CD14-positive monocyte (primary cell): ENCODE measurements around the gene KRTAP10-1. TPM values are rescaled to one million over a fixed set of nuclear protein-coding genes. Genes with fewer than 3 reads are reported as not detected.

Source experiments
- DNase-seq, 3 donors: peaks; one replicate each; pipeline ENCODE4 v3.0.0-alpha.2; 2011 to 2022
- H2AFZ ChIP-seq: 2 replicates; pipeline ENCODE4 v1.6.0; 2012; ENCODE audit warnings: mild to moderate bottlenecking, low read depth, low read length, inconsistent platforms; ENCODE audit not compliant: insufficient read depth, poor library complexity, severe bottlenecking
- H3K27ac ChIP-seq, 2 donors: 1 replicate in 1 of 2; 2 replicates in 1 of 2; pipeline ENCODE4 v1.5.1; 2012 to 2013; ENCODE audit warnings: low read length in 2 of 2, control low read depth in 1 of 2, inconsistent platforms in 1 of 2, low read depth in 1 of 2, mild to moderate bottlenecking in 1 of 2
- H3K27me3 ChIP-seq, 2 donors: one replicate each; pipeline versions ENCODE4 v1.6.0 to v1.6.1; 2011 to 2013; ENCODE audit warnings: low read length in 2 of 2; ENCODE audit not compliant: control insufficient read depth in 2 of 2, insufficient read depth in 2 of 2
- H3K36me3 ChIP-seq, 2 donors: replicated peaks in 1 of 2; 1 replicate in 1 of 2; 2 replicates in 1 of 2; pipeline versions ENCODE4 v1.5.1 to v1.6.1; 2012 to 2013; ENCODE audit warnings: low read length in 2 of 2, control low read depth in 1 of 2, inconsistent platforms in 1 of 2, mild to moderate bottlenecking in 1 of 2; ENCODE audit not compliant: insufficient read depth in 2 of 2, control insufficient read depth in 1 of 2
- H3K4me1 ChIP-seq, 2 donors: 1 replicate in 1 of 2; 2 replicates in 1 of 2; pipeline versions ENCODE4 v1.5.1 to v1.6.1; 2012 to 2013; ENCODE audit warnings: low read length in 2 of 2, control low read depth in 1 of 2, inconsistent platforms in 1 of 2, mild to moderate bottlenecking in 1 of 2, moderate library complexity in 1 of 2; ENCODE audit not compliant: insufficient read depth in 2 of 2, control insufficient read depth in 1 of 2
- H3K4me2 ChIP-seq: replicated peaks from 2 replicates; pipeline ENCODE3; 2012; ENCODE audit warnings: low read length, moderate library complexity, mild to moderate bottlenecking; ENCODE audit not compliant: poor library complexity, severe bottlenecking; ENCODE audit errors: extremely low read depth
- H3K4me3 ChIP-seq, 3 experiments: fragments of 200-600 bp in 1 of 3; sonication (generic) in 1 of 3; replicated peaks in 1 of 3; 1 replicate in 2 of 3; 2 replicates in 1 of 3; pipeline ENCODE4 v1.5.1; 2011 to 2013; ENCODE audit warnings: low read length in 3 of 3, mild to moderate bottlenecking in 3 of 3, control low read depth in 2 of 3, low read depth in 2 of 3, inconsistent platforms in 1 of 3, moderate library complexity in 1 of 3
- H3K79me2 ChIP-seq: 2 replicates; pipeline ENCODE4 v1.6.0; 2012; ENCODE audit warnings: mild to moderate bottlenecking, control low read depth, inconsistent platforms, low read length, moderate library complexity; ENCODE audit not compliant: insufficient read depth
- H3K9ac ChIP-seq: 2 replicates; pipeline ENCODE4 v1.6.0; 2017; ENCODE audit warnings: low read length, mild to moderate bottlenecking; ENCODE audit not compliant: insufficient read depth, poor library complexity, severe bottlenecking
- H3K9me3 ChIP-seq, 2 donors: replicated peaks in 1 of 2; 1 replicate in 1 of 2; 2 replicates in 1 of 2; pipeline versions ENCODE4 v1.5.1 to v1.6.1; 2012 to 2013; ENCODE audit warnings: low read length in 2 of 2, control low read depth in 1 of 2; ENCODE audit not compliant: control insufficient read depth in 1 of 2, insufficient read depth in 1 of 2
- H4K20me1 ChIP-seq: 2 replicates; pipeline ENCODE4 v1.6.0; 2012; ENCODE audit warnings: mild to moderate bottlenecking, low read length, control low read depth, moderate library complexity; ENCODE audit not compliant: insufficient read depth
- H3K27ac Mint-ChIP-seq, 7 donors: one replicate each; pipeline ENCODE4 v1.8.0; 2020; ENCODE audit warnings: mild to moderate bottlenecking in 7 of 7, mixed read lengths in 7 of 7, moderate library complexity in 6 of 7, inconsistent platforms in 2 of 7
- H3K27me3 Mint-ChIP-seq, 3 donors: one replicate each; pipeline ENCODE4 v1.8.0; 2021 to 2022; ENCODE audit warnings: low read depth in 3 of 3, mild to moderate bottlenecking in 3 of 3, mixed read lengths in 3 of 3, moderate library complexity in 3 of 3, inconsistent platforms in 1 of 3
- H3K36me3 Mint-ChIP-seq, 2 donors: one replicate each; pipeline ENCODE4 v1.8.0; 2020; ENCODE audit warnings: mixed read lengths in 2 of 2, inconsistent platforms in 1 of 2, mild to moderate bottlenecking in 1 of 2
- H3K4me1 Mint-ChIP-seq: one replicate; pipeline ENCODE4 v1.8.0; 2020; ENCODE audit warnings: mild to moderate bottlenecking, mixed read lengths
- H3K4me3 Mint-ChIP-seq, 2 donors: one replicate each; pipeline ENCODE4 v1.8.0; 2020; ENCODE audit warnings: mild to moderate bottlenecking in 2 of 2, mixed read lengths in 2 of 2, moderate library complexity in 1 of 2
- H3K9me3 Mint-ChIP-seq, 7 donors: one replicate each; pipeline ENCODE4 v1.8.0; 2020 to 2022; ENCODE audit warnings: mixed read lengths in 7 of 7, mild to moderate bottlenecking in 6 of 7, moderate library complexity in 6 of 7, inconsistent platforms in 2 of 7
- WGBS: methylation state at CpG from one replicate; pipeline ENCODE4 v1.1.5; 2013; ENCODE audit warnings: missing lambda C conversion rate; ENCODE audit not compliant: insufficient coverage; 5-methylcytosine and 5-hydroxymethylcytosine counted together
- intact Hi-C, 2 donors: fragments of 100-400 bp; cut with micrococcal nuclease; formaldehyde crosslinking; loops; one replicate each; pipeline versions ENCODE4 v1.15.0 to v1.15.1; 2023
- polyA plus RNA-seq, 3 donors: library from polyadenylated mRNA; depleted of rRNA in 1 of 3; unstranded in 2 of 3; stranded (reverse) in 1 of 3; fragments of 300-500 nt in 2 of 3; fragments of >200 nt in 1 of 3; fragmentation: Illumina TruSeq in 2 of 3; gene quantifications; 1 replicate in 2 of 3; 2 replicates in 1 of 3; pipeline ENCODE4 v1.2.3, GENCODE V29; 2012 to 2021
- TF ChIP-seq, protein P1 (sequence below): fragments of 200-600 bp; IDR thresholded peaks from one replicate; pipeline ENCODE4 v1.8.0; 2022; ENCODE audit warnings: antibody characterized with exemption, mild to moderate bottlenecking

KRTAP10-1 gene
- polyA plus RNA-seq, 3 donors: not detected

DNA sequence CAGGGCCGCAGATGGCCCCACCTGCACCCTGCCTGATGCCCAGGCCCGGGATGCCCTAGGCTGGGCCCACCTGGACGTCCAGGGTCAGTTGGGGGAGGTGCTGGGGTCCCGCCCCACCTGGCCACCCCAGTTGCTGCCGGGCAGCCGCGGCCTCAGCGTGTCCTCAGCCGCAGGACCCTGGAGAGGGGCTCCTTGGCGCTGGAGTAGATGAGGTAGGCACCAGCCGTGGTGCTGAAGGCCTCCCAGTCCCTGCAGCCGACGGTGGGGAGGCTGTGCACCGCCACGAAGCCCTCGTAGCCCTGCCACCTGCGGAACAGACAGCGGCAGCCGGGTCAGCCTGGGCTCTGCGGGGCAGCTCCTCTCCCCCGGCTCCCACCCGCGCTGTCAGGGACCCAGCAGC, 40.4 kb downstream of the KRTAP10-1 start:
- no peak overlapping the region for H3K9ac ChIP-seq
- H3K4me2 ChIP-seq: no peak overlapping the region
- 89% methylated on average over 22 of the region's 23 CpGs for WGBS
- H3K4me1 Mint-ChIP-seq: peaks cover 14% of the 10 kb centered on the region
- H4K20me1 ChIP-seq: no peaks in the 10 kb centered on the region
- no peak overlapping the region for H3K4me3 Mint-ChIP-seq
- H3K4me1 ChIP-seq: peaks cover 7 to 11% of the 10 kb centered on the region in 2 donors
- H3K9me3 Mint-ChIP-seq: peaks cover 0 to 17% (median 5%) of the 10 kb centered on the region in 7 donors
- H3K27ac ChIP-seq: no peak overlapping the region
- H3K27ac Mint-ChIP-seq: no peak overlapping the region
- peaks cover 0 to 5% of the 10 kb centered on the region in 2 donors for H3K9me3 ChIP-seq
- intact Hi-C loops: no loop called here
- H2AFZ ChIP-seq: no peak overlapping the region
- no peak for DNase-seq
- no peaks in the 10 kb centered on the region for H3K36me3 Mint-ChIP-seq
- H3K4me3 ChIP-seq: no peak overlapping the region
- no peaks in the 10 kb centered on the region for H3K36me3 ChIP-seq
- peaks cover 2 to 19% (median 4%) of the 10 kb centered on the region in 3 donors for H3K27me3 Mint-ChIP-seq
- TF ChIP-seq, protein P1, sequence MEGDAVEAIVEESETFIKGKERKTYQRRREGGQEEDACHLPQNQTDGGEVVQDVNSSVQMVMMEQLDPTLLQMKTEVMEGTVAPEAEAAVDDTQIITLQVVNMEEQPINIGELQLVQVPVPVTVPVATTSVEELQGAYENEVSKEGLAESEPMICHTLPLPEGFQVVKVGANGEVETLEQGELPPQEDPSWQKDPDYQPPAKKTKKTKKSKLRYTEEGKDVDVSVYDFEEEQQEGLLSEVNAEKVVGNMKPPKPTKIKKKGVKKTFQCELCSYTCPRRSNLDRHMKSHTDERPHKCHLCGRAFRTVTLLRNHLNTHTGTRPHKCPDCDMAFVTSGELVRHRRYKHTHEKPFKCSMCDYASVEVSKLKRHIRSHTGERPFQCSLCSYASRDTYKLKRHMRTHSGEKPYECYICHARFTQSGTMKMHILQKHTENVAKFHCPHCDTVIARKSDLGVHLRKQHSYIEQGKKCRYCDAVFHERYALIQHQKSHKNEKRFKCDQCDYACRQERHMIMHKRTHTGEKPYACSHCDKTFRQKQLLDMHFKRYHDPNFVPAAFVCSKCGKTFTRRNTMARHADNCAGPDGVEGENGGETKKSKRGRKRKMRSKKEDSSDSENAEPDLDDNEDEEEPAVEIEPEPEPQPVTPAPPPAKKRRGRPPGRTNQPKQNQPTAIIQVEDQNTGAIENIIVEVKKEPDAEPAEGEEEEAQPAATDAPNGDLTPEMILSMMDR: no peak
- no peaks in the 10 kb centered on the region for H3K79me2 ChIP-seq
- H3K27me3 ChIP-seq: no peaks in the 10 kb centered on the region

DNA sequence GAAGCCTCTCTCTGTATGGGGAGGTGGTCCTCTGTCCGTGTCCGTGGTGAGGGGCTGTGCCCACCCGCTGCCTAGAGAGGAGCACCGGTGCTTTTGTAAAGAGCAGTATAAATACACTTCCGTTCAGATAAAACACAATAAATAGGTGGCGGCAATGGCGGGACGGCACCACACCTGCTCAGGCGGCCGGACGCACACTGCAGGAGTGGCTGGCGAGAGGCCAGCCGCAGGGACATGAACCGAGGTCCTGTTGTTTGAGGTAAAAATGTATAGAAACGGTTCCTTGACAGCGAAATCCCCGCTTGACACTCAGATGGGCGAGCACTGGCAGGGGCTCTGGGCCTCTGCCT, 40.8 kb downstream of the KRTAP10-1 start:
- Histone ChIP-seq H3K9ac (no peak overlapping the region), H2AFZ (no peak overlapping the region), H3K4me1 (peaks cover 3 to 6% of the 10 kb centered on the region in 2 donors), H3K36me3 (no peaks in the 10 kb centered on the region), H3K27me3 (no peaks in the 10 kb centered on the region), H3K79me2 (no peaks in the 10 kb centered on the region), H4K20me1 (no peaks in the 10 kb centered on the region), H3K9me3 (peaks cover 2 to 7% of the 10 kb centered on the region in 2 donors), H3K27ac (no peak overlapping the region), H3K4me2 (no peak overlapping the region), H3K4me3 (no peak overlapping the region)
- Mint-ChIP-seq H3K9me3 (peaks cover 2 to 22% (median 5%) of the 10 kb centered on the region in 7 donors), H3K4me3 (no peak overlapping the region), H3K4me1 (peaks cover 13% of the 10 kb centered on the region), H3K27ac (no peak overlapping the region), H3K36me3 (no peaks in the 10 kb centered on the region), H3K27me3 (peaks cover 2 to 19% (median 5%) of the 10 kb centered on the region in 3 donors)
- intact Hi-C loops: no loop called here
- WGBS: 97% methylated on average over 16 of the region's 18 CpGs
- TF ChIP-seq, protein P1: no peak
- no peak for DNase-seq
